ENCODE results near the gene ANO1.

DNA sequence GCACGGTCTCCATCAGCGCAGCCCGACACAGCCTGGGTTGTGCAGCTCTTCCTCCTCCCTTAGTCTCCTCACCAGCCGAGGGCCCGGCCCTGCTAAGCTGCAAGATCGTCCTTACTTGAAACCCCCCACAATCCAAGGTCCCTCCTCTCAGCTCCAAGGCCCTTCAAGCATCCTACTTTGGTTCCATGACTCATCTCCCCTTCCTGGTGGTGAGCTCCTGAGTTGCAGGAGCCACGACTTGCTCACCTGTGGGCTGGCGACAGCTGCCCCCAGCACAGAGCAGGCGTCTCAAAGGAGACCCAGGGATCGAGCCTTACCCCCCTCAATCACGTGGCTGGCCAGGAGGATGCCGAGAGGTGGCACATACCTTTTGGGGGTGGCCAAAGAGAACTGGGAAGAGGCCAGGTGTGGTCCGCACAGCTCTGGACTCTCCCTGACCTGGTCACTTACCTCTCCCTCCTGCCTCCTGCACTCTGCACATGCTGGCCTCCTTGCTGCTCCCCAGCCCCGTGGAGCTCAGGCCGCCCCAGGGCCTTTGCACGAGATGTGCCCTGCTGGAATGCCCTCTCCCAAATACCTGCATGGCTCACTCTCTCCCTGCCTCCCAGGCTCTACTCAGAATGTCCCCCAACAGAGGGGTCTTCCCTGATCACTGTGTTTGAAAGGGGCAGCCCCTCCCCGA is 89.7 kb downstream of the ANO1 start:
- TF ChIP-seq GATA3 (IDR thresholded peaks at IDR 0.05; ENCODE audit: low read depth, low read length) (no peak), GATA2 (IDR thresholded peaks at IDR 0.05; ENCODE audit: low read depth, low read length) (no peak)

All from SH-SY5Y (cell line).